CD4-positive, alpha-beta T cell (primary cell): ENCODE results near the gene CBX4. TPM values are rescaled to one million over a fixed set of nuclear protein-coding genes. Genes with fewer than 3 reads are reported as not detected.

Experiments used
- ATAC-seq: fragments of 200-7000 bp; cut with Tn5 transposase; one replicate; pipeline ENCODE4 v1.10.0; 2022; ENCODE audit warnings: mild to moderate bottlenecking; ENCODE audit not compliant: poor library complexity
- CTCF ChIA-PET: fragments of 350-600 bp; sonication (Branson Sonifier 250); formaldehyde crosslinking; loops from one replicate; lab custom pipeline; 2021; ENCODE audit warnings: antibody characterized with exemption, inconsistent platforms; lab: Charles Lee
- POLR2A ChIA-PET: fragments of 350-600 bp; sonication (Branson Sonifier 250); formaldehyde crosslinking; loops from one replicate; lab custom pipeline; 2021; ENCODE audit warnings: antibody characterized with exemption, inconsistent platforms; lab: Charles Lee
- DNase-seq, 14 experiments: peaks; one replicate each; pipeline ENCODE4 v3.0.0-alpha.2; 2013 to 2020; ENCODE audit warnings: mixed read lengths in 2 of 14
- H3K27ac ChIP-seq, 2 donors: one replicate each; pipeline versions ENCODE4 v1.5.1 to v1.7.0; 2013; ENCODE audit warnings: low read length in 2 of 2, low read depth in 1 of 2, mild to moderate bottlenecking in 1 of 2
- H3K27me3 ChIP-seq, 2 experiments: 1 replicate in 1 of 2; 2 replicates in 1 of 2; pipeline versions ENCODE4 v1.6.1 to v1.7.0; 2013; ENCODE audit warnings: low read length in 2 of 2, control low read depth in 1 of 2, mild to moderate bottlenecking in 1 of 2, moderate library complexity in 1 of 2; ENCODE audit not compliant: insufficient read depth in 2 of 2, control insufficient read depth in 1 of 2
- H3K36me3 ChIP-seq: one replicate; pipeline ENCODE4 v1.6.1; 2013; ENCODE audit warnings: low read length, control low read depth; ENCODE audit not compliant: insufficient read depth
- H3K4me1 ChIP-seq: one replicate; pipeline ENCODE4 v1.6.1; 2013; ENCODE audit warnings: low read length, control low read depth; ENCODE audit not compliant: insufficient read depth
- H3K4me3 ChIP-seq: one replicate; pipeline ENCODE4 v1.5.1; 2013; ENCODE audit warnings: mild to moderate bottlenecking, low read length, moderate library complexity
- H3K9me3 ChIP-seq, 2 experiments: 1 replicate in 1 of 2; 2 replicates in 1 of 2; pipeline versions ENCODE4 v1.6.1 to v1.7.0; 2013; ENCODE audit warnings: low read length in 2 of 2, mild to moderate bottlenecking in 2 of 2, control low read depth in 1 of 2, moderate library complexity in 1 of 2; ENCODE audit not compliant: control insufficient read depth in 1 of 2, insufficient read depth in 1 of 2
- H3K27ac Mint-ChIP-seq: one replicate; pipeline ENCODE4 v1.8.0; 2020; ENCODE audit warnings: mixed read lengths
- H3K27me3 Mint-ChIP-seq: one replicate; pipeline ENCODE4 v1.8.0; 2021; ENCODE audit warnings: mixed read lengths
- H3K36me3 Mint-ChIP-seq: one replicate; pipeline ENCODE4 v1.8.0; 2021; ENCODE audit warnings: low read depth, mixed read lengths
- H3K4me1 Mint-ChIP-seq: one replicate; pipeline ENCODE4 v1.8.0; 2021; ENCODE audit warnings: low read depth, mixed read lengths
- H3K4me3 Mint-ChIP-seq: one replicate; pipeline ENCODE4 v1.8.0; 2020; ENCODE audit warnings: mild to moderate bottlenecking, mixed read lengths
- H3K9me3 Mint-ChIP-seq: one replicate; pipeline ENCODE4 v1.8.0; 2020; ENCODE audit warnings: mixed read lengths
- intact Hi-C, 2 experiments: fragments of 100-400 bp; cut with DNase I in 1 of 2; cut with micrococcal nuclease in 1 of 2; formaldehyde crosslinking; loops; one replicate each; pipeline versions ENCODE4 v1.15.1 to v1.9.0; 2023 to 2025; cut with DNase I, micrococcal nuclease
- total RNA-seq, 174 experiments: library from RNA in 2 of 174; stranded (reverse) in 2 of 174; gene quantifications; one replicate each; pipeline ENCODE4 v1.2.3 and lab custom pipeline; 2021 to 2026
- TF ChIP-seq, protein P1 (sequence below): fragments of 200-600 bp; IDR thresholded peaks from one replicate; pipeline ENCODE4 v1.8.0; 2022; ENCODE audit warnings: antibody characterized with exemption, mild to moderate bottlenecking

The CBX4 gene
- total RNA-seq, 2 experiments from 2014 or later = 196 to 202 TPM

GRCh38 chr17:79833744-79834564 lies 5.3 kb downstream of the CBX4 start:
- peaks cover 29% of the 10 kb centered on the region for H3K4me1 Mint-ChIP-seq
- Histone ChIP-seq H3K27me3 (no peaks in the 10 kb centered on the region), H3K4me1 (peaks cover 63% of the 10 kb centered on the region), H3K9me3 (no peaks in the 10 kb centered on the region), H3K36me3 (peaks cover 35% of the 10 kb centered on the region), H3K27ac (no peak overlapping the region), H3K4me3 (no peak overlapping the region)
- no peak overlapping the region for H3K4me3 Mint-ChIP-seq
- ChIA-PET POLR2A (interaction anchor here (0.7 to 3.7 kb wide), 5 partner anchors 10 to 59 kb away, joined by 3 to 31 read pairs (median 3); partner anchors contain the start of gene CBX8), CTCF (no interaction called here)
- H3K9me3 Mint-ChIP-seq = no peaks in the 10 kb centered on the region
- intact Hi-C loops = loop anchor here in 1 of 2 experiments (2.0 kb wide), 1 partner anchor 43 kb away; no protein-coding TSS in a partner anchor
- peak in 1 of 14 experiments; percentile 36 for DNase-seq
- TF ChIP-seq, protein P1, sequence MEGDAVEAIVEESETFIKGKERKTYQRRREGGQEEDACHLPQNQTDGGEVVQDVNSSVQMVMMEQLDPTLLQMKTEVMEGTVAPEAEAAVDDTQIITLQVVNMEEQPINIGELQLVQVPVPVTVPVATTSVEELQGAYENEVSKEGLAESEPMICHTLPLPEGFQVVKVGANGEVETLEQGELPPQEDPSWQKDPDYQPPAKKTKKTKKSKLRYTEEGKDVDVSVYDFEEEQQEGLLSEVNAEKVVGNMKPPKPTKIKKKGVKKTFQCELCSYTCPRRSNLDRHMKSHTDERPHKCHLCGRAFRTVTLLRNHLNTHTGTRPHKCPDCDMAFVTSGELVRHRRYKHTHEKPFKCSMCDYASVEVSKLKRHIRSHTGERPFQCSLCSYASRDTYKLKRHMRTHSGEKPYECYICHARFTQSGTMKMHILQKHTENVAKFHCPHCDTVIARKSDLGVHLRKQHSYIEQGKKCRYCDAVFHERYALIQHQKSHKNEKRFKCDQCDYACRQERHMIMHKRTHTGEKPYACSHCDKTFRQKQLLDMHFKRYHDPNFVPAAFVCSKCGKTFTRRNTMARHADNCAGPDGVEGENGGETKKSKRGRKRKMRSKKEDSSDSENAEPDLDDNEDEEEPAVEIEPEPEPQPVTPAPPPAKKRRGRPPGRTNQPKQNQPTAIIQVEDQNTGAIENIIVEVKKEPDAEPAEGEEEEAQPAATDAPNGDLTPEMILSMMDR = no peak
- peak overlapping the region; percentile 69 for H3K27ac Mint-ChIP-seq
- H3K36me3 Mint-ChIP-seq = peaks cover 44% of the 10 kb centered on the region
- ATAC-seq = no peak
- no peaks in the 10 kb centered on the region for H3K27me3 Mint-ChIP-seq

- no peak for ATAC-seq
- H3K4me1 Mint-ChIP-seq = peaks cover 24% of the 10 kb centered on the region
- H3K27ac ChIP-seq = no peak overlapping the region
- H3K9me3 ChIP-seq = no peaks in the 10 kb centered on the region
- H3K4me3 ChIP-seq = no peak overlapping the region
- H3K27me3 ChIP-seq = no peaks in the 10 kb centered on the region
- CTCF ChIA-PET = interaction anchor here (0.6 to 0.7 kb wide), 2 partner anchors 39 to 161 kb away, joined by 3 read pairs; no protein-coding TSS in a partner anchor
- H3K4me3 Mint-ChIP-seq = peak overlapping the region; percentile 72
- peaks cover 63% of the 10 kb centered on the region for H3K4me1 ChIP-seq
- peaks cover 38% of the 10 kb centered on the region for H3K36me3 Mint-ChIP-seq
- no peak for DNase-seq
- intact Hi-C loops = no loop called here
- POLR2A ChIA-PET = interaction anchor here (0.6 to 1.5 kb wide), 4 partner anchors 14 to 1434 kb away, joined by 3 to 7 read pairs (median 4); partner anchors contain the start of gene CBX8
- H3K27ac Mint-ChIP-seq = no peak overlapping the region
- no peaks in the 10 kb centered on the region for H3K9me3 Mint-ChIP-seq
- TF ChIP-seq, protein P1 = no peak
- H3K27me3 Mint-ChIP-seq = no peaks in the 10 kb centered on the region
- peaks cover 35% of the 10 kb centered on the region for H3K36me3 ChIP-seq
Observed at GRCh38 chr17:79833110-79833450, 6.2 kb downstream of the CBX4 start.

DNA sequence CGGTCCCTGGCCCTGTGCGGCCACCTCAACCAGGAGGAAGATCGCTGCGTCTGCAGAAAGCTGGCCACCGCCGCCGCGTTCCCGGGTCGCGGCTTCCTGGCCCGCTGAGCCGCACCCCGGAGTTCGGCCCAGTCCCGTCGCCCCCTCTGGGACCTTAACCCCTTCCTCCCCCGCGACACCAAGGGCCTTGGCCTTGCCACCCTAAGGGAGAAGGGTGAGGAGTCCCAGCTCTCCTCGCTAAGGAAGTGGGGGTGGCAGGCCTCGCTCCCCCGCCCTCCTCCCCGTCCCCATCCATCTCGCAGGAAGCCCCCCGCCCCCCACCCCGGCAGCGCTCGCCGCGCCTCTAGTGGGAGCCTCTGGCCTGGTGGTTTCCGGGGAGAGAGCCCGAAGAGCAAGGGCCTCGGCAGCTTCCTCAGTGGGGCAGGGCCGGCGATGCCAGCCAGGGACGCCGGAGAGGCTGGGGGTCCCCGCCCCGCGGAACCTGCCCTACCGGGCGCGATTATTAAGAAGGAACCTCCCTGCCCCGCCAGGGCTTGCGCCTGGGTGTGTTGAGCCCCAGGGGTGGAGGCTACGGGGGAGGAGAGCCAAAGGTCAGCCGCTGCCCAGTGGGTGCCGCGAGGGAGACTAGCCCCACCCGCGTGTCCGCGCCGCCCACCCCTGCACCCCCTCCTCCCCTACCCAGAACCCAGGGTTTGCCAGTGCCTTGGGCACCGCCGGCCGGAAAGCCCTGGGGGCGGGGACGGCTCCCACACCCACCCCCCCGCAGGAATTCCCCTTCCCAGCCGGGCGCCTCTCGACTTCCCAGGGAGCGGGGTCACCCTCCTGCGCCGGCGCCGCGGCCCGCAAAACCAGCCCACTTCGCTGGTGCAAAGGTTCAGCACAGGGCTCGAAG lies 6.8 kb downstream of the CBX4 start:
- Histone ChIP-seq H3K36me3 (peaks cover 35% of the 10 kb centered on the region), H3K9me3 (no peaks in the 10 kb centered on the region), H3K27ac (no peak overlapping the region), H3K27me3 (no peaks in the 10 kb centered on the region), H3K4me1 (peaks cover 58% of the 10 kb centered on the region), H3K4me3 (no peak overlapping the region)
- Mint-ChIP-seq H3K27ac (no peak overlapping the region), H3K4me1 (peaks cover 19% of the 10 kb centered on the region), H3K36me3 (peaks cover 32% of the 10 kb centered on the region), H3K4me3 (no peak overlapping the region), H3K9me3 (no peaks in the 10 kb centered on the region), H3K27me3 (no peaks in the 10 kb centered on the region)
- TF ChIP-seq, protein P1 = no peak
- no peak for ATAC-seq
- intact Hi-C loops = no loop called here
- peak in 2 of 14 experiments; percentile 35 to 40 for DNase-seq
- ChIA-PET POLR2A (interaction anchor here (0.6 to 1.2 kb wide), 3 partner anchors 19 to 1435 kb away, joined by 3 to 7 read pairs (median 5); partner anchors contain the start of gene CBX8), CTCF (interaction anchor here (0.6 to 0.7 kb wide), 2 partner anchors 38 to 162 kb away, joined by 3 read pairs; no protein-coding TSS in a partner anchor)
